H1 (cell line): Measurements from ENCODE around the gene PRLH.

Source experiments
- BACH1 ChIP-seq: IDR thresholded peaks from 2 replicates; pipeline ENCODE4 v1.6.1; 2012; ENCODE audit warnings: low read length, improper control_type of control experiment
- EZH2 ChIP-seq: fragments of 200-600 bp; sonication (generic); IDR thresholded peaks from 2 replicates; pipeline ENCODE4 v1.7.1; 2012; ENCODE audit warnings: low read depth, mild to moderate bottlenecking, moderate library complexity, low read length, inconsistent platforms; ENCODE audit not compliant: severe bottlenecking
- MAFK ChIP-seq: IDR thresholded peaks from 2 replicates; pipeline ENCODE4 v1.6.1; 2012; ENCODE audit warnings: low read depth, mild to moderate bottlenecking, improper control_type of control experiment, low read length
- POLR2AphosphoS5 ChIP-seq: IDR thresholded peaks from 2 replicates; pipeline ENCODE4 v1.6.1; 2011; ENCODE audit warnings: low read depth, low read length
- SP1 ChIP-seq: IDR thresholded peaks from 2 replicates; pipeline ENCODE4 v1.6.1; 2011; ENCODE audit warnings: low read depth, low read length
- ZNF274 ChIP-seq: IDR thresholded peaks from 2 replicates; pipeline ENCODE4 v1.7.0; 2012; ENCODE audit warnings: low read length, borderline replicate concordance; ENCODE audit errors: extremely low read depth
- TF ChIP-seq, protein P1 (sequence below), 3 experiments: IDR thresholded peaks; 1 replicate in 2 of 3; 2 replicates in 1 of 3; pipeline versions ENCODE4 v1.5.1 to v1.6.1; 2011; ENCODE audit warnings: low read length in 3 of 3, mild to moderate bottlenecking in 3 of 3, inconsistent platforms in 2 of 3, low read depth in 1 of 3, moderate library complexity in 1 of 3; ENCODE audit not compliant: insufficient read depth in 1 of 3; ENCODE audit errors: control extremely low read depth in 1 of 3

DNA sequence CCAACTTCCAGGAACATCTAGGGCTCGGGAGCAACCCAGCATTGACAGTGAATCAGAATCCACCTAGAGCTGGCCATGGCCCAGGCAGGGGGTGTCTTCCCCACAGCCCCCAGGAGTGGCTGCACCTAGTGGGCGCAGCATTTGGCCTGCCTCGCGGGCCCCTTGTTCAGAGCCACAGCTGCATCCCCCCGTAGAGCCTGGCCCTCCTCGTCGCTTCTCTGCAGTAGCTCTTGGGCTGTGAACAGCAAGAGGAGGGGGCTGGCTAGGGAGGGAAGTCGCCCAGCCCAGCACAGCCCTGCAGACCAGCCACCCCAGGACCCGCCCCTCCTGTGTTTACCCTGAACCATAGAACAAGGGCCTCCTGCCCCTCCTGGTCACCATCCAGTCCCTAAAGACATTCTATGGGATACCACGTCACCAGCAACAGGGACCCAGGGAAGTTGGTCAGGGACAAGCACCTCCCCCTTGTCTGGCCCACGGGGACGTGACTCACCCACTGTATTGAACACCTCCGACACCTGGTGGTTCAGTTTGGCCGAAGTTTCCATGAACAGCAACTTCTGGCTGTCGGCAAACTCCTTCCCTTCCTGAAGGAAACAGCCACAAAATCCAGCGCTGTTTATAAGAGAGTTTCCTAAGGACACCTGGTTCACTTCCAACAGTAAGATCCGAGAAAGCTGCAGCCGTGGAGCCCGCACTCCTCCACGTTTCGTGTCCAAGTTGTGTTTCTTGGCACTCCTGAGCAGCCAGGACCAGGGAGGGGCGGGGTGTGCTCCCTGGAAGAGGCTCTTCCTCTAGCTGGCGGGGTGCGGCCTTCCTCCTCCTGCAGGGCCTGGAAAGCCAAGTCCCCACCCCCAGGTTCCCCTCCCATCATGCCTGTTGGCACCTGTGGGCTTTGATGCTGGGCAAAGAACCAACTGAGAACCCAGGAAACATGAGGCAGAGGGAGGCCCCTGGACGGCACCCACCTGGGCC is 8.8 kb downstream of the PRLH start:
- TF ChIP-seq BACH1 (no peak), EZH2 (no peak), ZNF274 (no peak), SP1 (no peak), MAFK (no peak), POLR2AphosphoS5 (no peak)
- TF ChIP-seq, protein P1, sequence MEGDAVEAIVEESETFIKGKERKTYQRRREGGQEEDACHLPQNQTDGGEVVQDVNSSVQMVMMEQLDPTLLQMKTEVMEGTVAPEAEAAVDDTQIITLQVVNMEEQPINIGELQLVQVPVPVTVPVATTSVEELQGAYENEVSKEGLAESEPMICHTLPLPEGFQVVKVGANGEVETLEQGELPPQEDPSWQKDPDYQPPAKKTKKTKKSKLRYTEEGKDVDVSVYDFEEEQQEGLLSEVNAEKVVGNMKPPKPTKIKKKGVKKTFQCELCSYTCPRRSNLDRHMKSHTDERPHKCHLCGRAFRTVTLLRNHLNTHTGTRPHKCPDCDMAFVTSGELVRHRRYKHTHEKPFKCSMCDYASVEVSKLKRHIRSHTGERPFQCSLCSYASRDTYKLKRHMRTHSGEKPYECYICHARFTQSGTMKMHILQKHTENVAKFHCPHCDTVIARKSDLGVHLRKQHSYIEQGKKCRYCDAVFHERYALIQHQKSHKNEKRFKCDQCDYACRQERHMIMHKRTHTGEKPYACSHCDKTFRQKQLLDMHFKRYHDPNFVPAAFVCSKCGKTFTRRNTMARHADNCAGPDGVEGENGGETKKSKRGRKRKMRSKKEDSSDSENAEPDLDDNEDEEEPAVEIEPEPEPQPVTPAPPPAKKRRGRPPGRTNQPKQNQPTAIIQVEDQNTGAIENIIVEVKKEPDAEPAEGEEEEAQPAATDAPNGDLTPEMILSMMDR (IDR thresholded peaks at IDR 0.05; ENCODE audit: control extremely low read depth in 1 of 3, insufficient read depth in 1 of 3, low read depth in 1 of 3, low read length in 3 of 3), result no peak
